Mucosa of descending colon (tissue), 3 donors: ENCODE measurements around the gene SH2D2A. TPM values are rescaled to one million over a fixed set of nuclear protein-coding genes. Genes with fewer than 3 reads are reported as not detected.

ENCODE experiments used
- ATAC-seq: fragments of 200-7000 bp; cut with Tn5 transposase; one replicate; pipeline ENCODE4 v1.9.1; 2020; ENCODE audit warnings: mild to moderate bottlenecking, moderate library complexity
- DNase-seq, 3 donors: peaks; one replicate each; pipeline ENCODE4 v3.0.0-alpha.2; 2020
- H3K36me3 ChIP-seq: fragments of 200-600 bp; one replicate; pipeline ENCODE4 v1.8.0; 2021; ENCODE audit warnings: low read depth, mild to moderate bottlenecking
- H3K4me1 ChIP-seq: fragments of 200-600 bp; one replicate; pipeline ENCODE4 v1.8.0; 2021; ENCODE audit warnings: low read depth, mild to moderate bottlenecking
- H3K4me3 ChIP-seq: fragments of 200-600 bp; one replicate; pipeline ENCODE4 v1.8.0; 2021; ENCODE audit warnings: mild to moderate bottlenecking
- H3K9me3 ChIP-seq: fragments of 200-600 bp; one replicate; pipeline ENCODE4 v1.8.0; 2021; ENCODE audit warnings: mild to moderate bottlenecking
- intact Hi-C, 2 donors: fragments of 100-400 bp; cut with DNase I in 1 of 2; cut with micrococcal nuclease in 1 of 2; formaldehyde crosslinking; loops; one replicate each; pipeline versions ENCODE4 v1.11.0 to v1.11.1; 2022; cut with DNase I, micrococcal nuclease
- total RNA-seq, 3 donors: library from RNA; stranded (reverse); fragmentation: NEBNext Ultra II Directional in 2 of 3; extraction: Animal tissue kit (Norgen Biotek cat#: 25700) in 2 of 3; gene quantifications; one replicate each; pipeline versions ENCODE4 v1.2.1 to v1.2.4, GENCODE V29; 2021 to 2023
- TF ChIP-seq, protein P1 (sequence below): fragments of 200-600 bp; IDR thresholded peaks from one replicate; pipeline ENCODE4 v1.8.0; 2022; ENCODE audit warnings: antibody characterized with exemption, mild to moderate bottlenecking
- donor health status: DM: no; HTN: no; CAD: no; lungs with moderate emphysema.
- donor health status: DM: no; HTN: no; CAD: no.
- donor health status: DM: no; HTN: yes; CAD: no.

SH2D2A gene
- total RNA-seq, 3 donors from 2014 or later, result 2.9 to 3.3 (median 3.1) TPM

DNA sequence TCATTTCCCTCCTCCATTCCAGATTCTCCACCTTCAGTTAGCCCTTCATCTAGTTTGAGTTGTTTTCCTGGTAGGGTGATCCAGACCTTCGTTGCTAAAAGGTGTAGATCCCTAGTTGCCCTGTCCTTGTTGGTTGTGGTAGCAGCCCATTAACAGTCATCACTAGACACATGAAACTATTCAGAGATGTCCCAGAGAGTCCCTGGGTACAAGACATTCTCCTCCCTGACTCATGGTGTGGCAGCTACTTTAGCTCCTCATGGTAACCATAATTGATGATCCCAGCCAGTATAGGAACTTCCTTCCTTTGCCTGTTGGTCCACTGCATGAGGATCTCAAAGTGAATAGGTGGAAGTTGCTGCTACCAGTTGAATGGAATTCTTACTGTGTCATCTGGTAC lies 6.0 kb upstream of the SH2D2A start:
- no peaks in the 10 kb centered on the region for H3K36me3 ChIP-seq
- no peaks in the 10 kb centered on the region for H3K4me1 ChIP-seq
- no peak for ATAC-seq
- H3K4me3 ChIP-seq, result no peak overlapping the region
- intact Hi-C loops, result no loop called here
- DNase-seq, result no peak
- TF ChIP-seq, protein P1, sequence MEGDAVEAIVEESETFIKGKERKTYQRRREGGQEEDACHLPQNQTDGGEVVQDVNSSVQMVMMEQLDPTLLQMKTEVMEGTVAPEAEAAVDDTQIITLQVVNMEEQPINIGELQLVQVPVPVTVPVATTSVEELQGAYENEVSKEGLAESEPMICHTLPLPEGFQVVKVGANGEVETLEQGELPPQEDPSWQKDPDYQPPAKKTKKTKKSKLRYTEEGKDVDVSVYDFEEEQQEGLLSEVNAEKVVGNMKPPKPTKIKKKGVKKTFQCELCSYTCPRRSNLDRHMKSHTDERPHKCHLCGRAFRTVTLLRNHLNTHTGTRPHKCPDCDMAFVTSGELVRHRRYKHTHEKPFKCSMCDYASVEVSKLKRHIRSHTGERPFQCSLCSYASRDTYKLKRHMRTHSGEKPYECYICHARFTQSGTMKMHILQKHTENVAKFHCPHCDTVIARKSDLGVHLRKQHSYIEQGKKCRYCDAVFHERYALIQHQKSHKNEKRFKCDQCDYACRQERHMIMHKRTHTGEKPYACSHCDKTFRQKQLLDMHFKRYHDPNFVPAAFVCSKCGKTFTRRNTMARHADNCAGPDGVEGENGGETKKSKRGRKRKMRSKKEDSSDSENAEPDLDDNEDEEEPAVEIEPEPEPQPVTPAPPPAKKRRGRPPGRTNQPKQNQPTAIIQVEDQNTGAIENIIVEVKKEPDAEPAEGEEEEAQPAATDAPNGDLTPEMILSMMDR, result no peak
- H3K9me3 ChIP-seq, result no peaks in the 10 kb centered on the region

DNA sequence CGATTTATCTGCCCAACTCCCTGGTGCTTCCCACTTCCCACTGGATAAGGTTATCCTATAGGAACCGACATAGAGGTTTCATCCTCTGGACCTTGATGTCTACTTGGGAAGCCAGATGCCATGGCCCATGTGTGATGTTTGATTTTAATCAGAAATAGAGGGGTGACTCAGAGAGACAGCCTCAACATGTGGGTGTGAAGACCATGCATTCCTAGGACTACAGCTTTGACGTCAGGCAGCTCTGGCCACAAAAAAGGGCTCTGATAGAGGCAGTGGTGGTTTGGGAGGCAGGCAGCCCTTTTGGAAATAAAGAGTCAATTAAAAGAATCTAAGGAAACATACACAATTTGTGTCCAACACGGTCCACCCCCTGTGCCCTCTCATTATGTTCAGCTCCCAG lies 5.2 kb upstream of the SH2D2A start:
- Histone ChIP-seq H3K9me3 (no peaks in the 10 kb centered on the region), H3K4me3 (no peak overlapping the region), H3K36me3 (no peaks in the 10 kb centered on the region), H3K4me1 (no peaks in the 10 kb centered on the region)
- DNase-seq, result no peak
- TF ChIP-seq, protein P1, result no peak
- ATAC-seq, result no peak
- intact Hi-C loops, result no loop called here

DNA sequence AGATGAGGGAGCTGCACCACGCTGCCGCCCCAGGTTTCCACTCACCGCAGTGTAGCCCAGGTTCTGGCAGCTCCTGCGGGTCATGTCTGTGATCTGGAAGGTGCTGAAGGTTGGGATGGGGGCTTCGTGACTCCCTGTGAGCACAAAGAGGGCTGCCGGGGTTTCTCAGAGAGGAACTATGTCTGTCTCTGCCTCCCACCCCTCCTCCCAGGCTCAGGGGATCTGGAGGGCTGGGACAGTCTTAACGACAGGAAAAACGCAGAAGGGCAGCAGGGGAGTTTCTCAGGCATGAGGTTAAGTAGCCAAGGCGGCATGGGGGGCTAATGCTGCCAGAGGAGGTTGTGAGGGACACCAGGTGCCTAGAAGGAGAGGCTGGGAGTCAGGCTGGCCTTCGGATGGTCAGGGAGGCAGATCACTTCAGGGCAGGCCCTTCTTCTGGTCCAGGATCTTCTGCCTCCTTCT lies 656 bp downstream of the SH2D2A start:
- TF ChIP-seq, protein P1, result no peak
- no peaks in the 10 kb centered on the region for H3K9me3 ChIP-seq
- intact Hi-C loops, result no loop called here
- H3K4me1 ChIP-seq, result peaks cover 8% of the 10 kb centered on the region
- ATAC-seq, result no peak
- H3K36me3 ChIP-seq, result no peaks in the 10 kb centered on the region
- no peak overlapping the region for H3K4me3 ChIP-seq
- DNase-seq, result no peak

DNA sequence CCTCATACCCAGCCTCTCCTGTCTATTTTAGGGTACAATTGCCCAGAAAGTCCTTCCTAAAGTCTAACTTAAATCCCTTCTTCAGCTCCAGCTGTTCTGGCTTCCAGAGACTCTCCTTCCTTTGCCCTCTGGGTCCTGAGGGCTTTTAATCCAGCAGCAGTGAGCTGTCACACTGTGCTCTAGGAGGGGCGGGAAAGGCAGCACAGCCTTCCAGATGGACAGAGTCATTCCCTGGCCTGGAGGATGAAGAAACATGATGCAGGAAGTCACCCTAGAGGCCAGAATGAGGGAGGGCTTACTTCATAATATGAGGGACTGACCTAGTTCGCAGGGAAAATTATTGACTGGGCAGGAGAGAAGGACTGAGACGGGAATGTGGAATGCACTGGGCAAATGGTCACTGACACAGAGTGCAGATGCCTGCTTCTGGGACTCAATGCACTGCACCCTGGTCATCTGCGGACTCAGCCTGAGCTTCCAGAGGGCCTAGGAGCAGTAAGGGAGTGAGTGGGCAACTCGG lies 1.3 kb downstream of the SH2D2A start:
- intact Hi-C loops, result no loop called here
- H3K4me3 ChIP-seq, result no peak overlapping the region
- DNase-seq (peak in 1 of 3 donors; percentile 26), ATAC-seq (peak; percentile 3)
- H3K4me1 ChIP-seq, result peaks cover 8% of the 10 kb centered on the region
- no peaks in the 10 kb centered on the region for H3K36me3 ChIP-seq
- TF ChIP-seq, protein P1, result no peak
- no peaks in the 10 kb centered on the region for H3K9me3 ChIP-seq

DNA sequence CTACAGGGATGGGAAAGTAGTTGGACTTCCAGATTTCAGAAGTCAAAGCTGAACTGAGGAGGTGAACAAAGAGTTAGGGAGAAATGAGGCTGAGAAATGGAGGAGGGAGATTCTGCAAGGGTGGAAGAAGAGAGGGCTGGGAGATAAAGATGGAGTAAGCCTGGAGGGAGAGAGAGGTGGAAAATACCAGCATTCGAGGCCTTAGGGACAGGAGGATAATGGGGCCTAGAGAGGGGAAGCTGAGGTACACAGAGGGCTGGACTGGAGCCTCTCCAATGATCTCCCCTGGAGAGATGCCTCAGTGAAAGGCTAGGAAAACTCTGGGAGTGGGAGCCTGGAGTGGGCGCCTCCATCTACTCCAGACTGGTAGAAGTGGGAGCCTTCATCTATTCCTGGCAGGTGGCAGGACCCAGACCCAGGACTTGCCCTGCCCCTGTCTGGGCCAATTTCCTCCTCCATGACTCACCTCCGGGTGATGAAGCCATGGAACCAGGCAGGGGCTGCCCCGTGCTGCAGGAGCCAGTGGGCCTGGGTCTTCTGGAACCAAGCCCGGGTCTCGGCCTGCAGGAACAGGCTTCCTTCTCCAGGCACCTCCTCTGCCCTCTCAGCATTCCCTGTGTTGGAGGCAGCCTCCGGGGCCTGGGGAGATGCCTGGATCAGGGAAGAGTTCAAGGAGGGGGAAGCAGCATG lies 1.9 kb downstream of the SH2D2A start:
- H3K9me3 ChIP-seq, result no peaks in the 10 kb centered on the region
- DNase-seq, result peak in 2 of 3 donors; percentile 39 to 56
- H3K4me3 ChIP-seq, result no peak overlapping the region
- intact Hi-C loops, result no loop called here
- peaks cover 8% of the 10 kb centered on the region for H3K4me1 ChIP-seq
- H3K36me3 ChIP-seq, result no peaks in the 10 kb centered on the region
- TF ChIP-seq, protein P1, result no peak
- peak; percentile 9 for ATAC-seq
